Esophagus squamous epithelium (tissue), 4 donors: ENCODE measurements around the gene WASHC4.

ENCODE experiments used
- POLR2A ChIP-seq, 4 donors: fragments of 450-650 bp; IDR thresholded peaks; one replicate each; pipeline ENCODE4 v1.6.1; 2017; ENCODE audit warnings: antibody characterized with exemption in 4 of 4, mild to moderate bottlenecking in 4 of 4, moderate library complexity in 3 of 4
- TF ChIP-seq, protein P1 (sequence below), 6 experiments: fragments of 450-650 bp in 4 of 6; fragments of 200-600 bp in 2 of 6; sonication (generic) in 2 of 6; IDR thresholded peaks; one replicate each; pipeline ENCODE4 v1.5.1; 2016 to 2019; ENCODE audit warnings: antibody characterized with exemption in 6 of 6, mild to moderate bottlenecking in 4 of 6, moderate library complexity in 4 of 6

DNA sequence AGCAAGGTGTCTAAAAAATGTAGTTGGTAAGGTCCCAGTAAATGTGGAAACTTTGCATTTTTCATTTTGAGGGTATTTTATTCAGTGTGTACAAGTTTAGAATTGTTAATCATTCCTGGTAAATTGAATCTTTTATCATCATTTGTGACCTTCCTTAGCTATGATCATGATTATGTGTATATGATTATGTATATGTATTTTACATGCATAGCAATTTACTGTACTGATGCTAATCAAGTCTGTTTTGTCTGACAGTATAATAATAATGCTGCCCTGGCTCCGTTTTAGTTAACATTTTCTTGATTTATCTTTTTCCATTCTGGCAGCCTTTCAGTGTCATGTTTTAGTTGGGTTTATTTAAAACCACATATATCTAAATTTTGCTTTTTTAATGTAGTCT, 9.4 kb downstream of the WASHC4 start:
- TF ChIP-seq, protein P1, sequence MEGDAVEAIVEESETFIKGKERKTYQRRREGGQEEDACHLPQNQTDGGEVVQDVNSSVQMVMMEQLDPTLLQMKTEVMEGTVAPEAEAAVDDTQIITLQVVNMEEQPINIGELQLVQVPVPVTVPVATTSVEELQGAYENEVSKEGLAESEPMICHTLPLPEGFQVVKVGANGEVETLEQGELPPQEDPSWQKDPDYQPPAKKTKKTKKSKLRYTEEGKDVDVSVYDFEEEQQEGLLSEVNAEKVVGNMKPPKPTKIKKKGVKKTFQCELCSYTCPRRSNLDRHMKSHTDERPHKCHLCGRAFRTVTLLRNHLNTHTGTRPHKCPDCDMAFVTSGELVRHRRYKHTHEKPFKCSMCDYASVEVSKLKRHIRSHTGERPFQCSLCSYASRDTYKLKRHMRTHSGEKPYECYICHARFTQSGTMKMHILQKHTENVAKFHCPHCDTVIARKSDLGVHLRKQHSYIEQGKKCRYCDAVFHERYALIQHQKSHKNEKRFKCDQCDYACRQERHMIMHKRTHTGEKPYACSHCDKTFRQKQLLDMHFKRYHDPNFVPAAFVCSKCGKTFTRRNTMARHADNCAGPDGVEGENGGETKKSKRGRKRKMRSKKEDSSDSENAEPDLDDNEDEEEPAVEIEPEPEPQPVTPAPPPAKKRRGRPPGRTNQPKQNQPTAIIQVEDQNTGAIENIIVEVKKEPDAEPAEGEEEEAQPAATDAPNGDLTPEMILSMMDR (IDR thresholded peaks at IDR 0.05), result no peak
- no peak for TF ChIP-seq POLR2A (IDR thresholded peaks at IDR 0.05)
